ENCODE results near the gene TTC12.
A peak's percentile ranks its signal among the peaks of the same experiment; 100 is the strongest.

Gene TTC12

DNA sequence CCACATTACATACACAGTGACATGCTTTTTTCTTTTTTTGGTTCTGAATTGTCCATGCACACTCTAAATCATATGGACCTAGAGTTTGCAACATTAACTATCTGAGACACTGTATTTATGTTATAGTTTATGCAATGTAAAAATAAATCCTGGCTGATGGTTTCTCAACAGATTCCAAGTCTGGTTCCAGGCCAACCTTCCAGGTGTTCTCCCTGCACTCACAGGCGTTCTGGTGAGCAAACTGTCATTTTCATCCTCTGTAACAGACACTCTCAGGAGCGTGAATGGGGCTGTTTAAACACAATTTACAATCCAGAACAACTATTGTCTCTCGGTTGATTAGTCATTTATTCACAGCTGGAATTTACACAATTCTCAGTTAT lies 36.7 kb downstream of the TTC12 start:
- ATAC-seq (ENCODE audit: low read depth) (no peak), DNase-seq (ENCODE audit: low spot score) (no peak)
- no peak overlapping the region for H3K27ac ChIP-seq (ENCODE audit: poor library complexity, severe bottlenecking)
- no peaks in the 10 kb centered on the region for H3K9me3 ChIP-seq (ENCODE audit: severe bottlenecking)
- TF ChIP-seq, protein P1, sequence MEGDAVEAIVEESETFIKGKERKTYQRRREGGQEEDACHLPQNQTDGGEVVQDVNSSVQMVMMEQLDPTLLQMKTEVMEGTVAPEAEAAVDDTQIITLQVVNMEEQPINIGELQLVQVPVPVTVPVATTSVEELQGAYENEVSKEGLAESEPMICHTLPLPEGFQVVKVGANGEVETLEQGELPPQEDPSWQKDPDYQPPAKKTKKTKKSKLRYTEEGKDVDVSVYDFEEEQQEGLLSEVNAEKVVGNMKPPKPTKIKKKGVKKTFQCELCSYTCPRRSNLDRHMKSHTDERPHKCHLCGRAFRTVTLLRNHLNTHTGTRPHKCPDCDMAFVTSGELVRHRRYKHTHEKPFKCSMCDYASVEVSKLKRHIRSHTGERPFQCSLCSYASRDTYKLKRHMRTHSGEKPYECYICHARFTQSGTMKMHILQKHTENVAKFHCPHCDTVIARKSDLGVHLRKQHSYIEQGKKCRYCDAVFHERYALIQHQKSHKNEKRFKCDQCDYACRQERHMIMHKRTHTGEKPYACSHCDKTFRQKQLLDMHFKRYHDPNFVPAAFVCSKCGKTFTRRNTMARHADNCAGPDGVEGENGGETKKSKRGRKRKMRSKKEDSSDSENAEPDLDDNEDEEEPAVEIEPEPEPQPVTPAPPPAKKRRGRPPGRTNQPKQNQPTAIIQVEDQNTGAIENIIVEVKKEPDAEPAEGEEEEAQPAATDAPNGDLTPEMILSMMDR (IDR thresholded peaks at IDR 0.05; ENCODE audit: poor library complexity, severe bottlenecking), result no peak
- no peaks in the 10 kb centered on the region for H3K27me3 ChIP-seq (ENCODE audit: insufficient read depth, poor library complexity, severe bottlenecking)
- H3K4me1 ChIP-seq (ENCODE audit: insufficient read depth, poor library complexity, severe bottlenecking), result peaks cover 7% of the 10 kb centered on the region
- peaks cover 21% of the 10 kb centered on the region for H3K36me3 ChIP-seq (ENCODE audit: low read depth)
- no peak overlapping the region for H3K4me3 ChIP-seq (ENCODE audit: severe bottlenecking)

DNA sequence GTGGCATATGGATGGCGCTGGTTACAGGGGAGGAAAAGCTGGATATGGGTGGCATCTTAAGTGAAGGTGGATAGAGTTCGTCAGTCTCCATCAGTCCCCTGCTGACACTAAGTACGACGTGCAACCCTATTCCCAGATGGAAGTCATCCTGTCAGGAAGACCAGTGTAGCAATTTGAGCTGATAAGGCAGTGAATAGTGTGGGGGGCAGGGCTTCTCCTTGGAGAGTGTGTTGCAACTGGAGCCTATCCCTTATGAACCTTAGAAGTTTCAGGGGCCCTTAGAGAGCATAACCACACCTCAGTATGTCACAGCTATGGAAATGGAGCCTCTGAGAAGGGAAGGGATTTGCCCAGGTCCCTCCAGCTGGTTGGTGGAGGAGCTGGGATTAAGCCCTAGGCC lies 37.1 kb downstream of the TTC12 start:
- Histone ChIP-seq H3K4me1 (ENCODE audit: insufficient read depth, poor library complexity, severe bottlenecking) (peaks cover 4% of the 10 kb centered on the region), H3K4me3 (ENCODE audit: severe bottlenecking) (no peak overlapping the region), H3K9me3 (ENCODE audit: severe bottlenecking) (no peaks in the 10 kb centered on the region), H3K27me3 (ENCODE audit: insufficient read depth, poor library complexity, severe bottlenecking) (no peaks in the 10 kb centered on the region), H3K36me3 (ENCODE audit: low read depth) (peaks cover 25% of the 10 kb centered on the region), H3K27ac (ENCODE audit: poor library complexity, severe bottlenecking) (no peak overlapping the region)
- TF ChIP-seq, protein P1 (IDR thresholded peaks at IDR 0.05; ENCODE audit: poor library complexity, severe bottlenecking), result no peak
- ATAC-seq (ENCODE audit: low read depth) (no peak), DNase-seq (ENCODE audit: low spot score) (no peak)

DNA sequence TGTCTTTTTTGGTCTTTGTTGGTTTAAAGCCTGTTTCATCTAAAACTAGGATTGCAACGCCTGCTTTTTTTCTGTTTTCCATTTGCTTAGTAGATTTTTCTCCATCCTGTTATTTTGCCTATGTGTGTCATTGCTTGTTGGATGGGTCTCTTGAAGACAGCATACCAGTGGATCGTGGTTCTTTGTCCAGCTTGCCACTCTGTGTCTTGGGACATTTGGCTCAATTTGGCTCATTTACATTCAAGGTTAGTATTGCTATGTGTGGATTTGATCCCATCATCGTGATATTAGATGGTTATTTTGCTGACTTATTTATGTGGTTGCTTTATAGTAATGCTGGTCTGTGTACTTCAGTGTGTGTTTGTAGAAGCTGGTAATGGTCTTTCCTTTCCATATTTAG lies 41.8 kb downstream of the TTC12 start:
- Histone ChIP-seq H3K27me3 (ENCODE audit: insufficient read depth, poor library complexity, severe bottlenecking) (no peaks in the 10 kb centered on the region), H3K36me3 (ENCODE audit: low read depth) (peaks cover 38% of the 10 kb centered on the region), H3K4me3 (ENCODE audit: severe bottlenecking) (no peak overlapping the region), H3K9me3 (ENCODE audit: severe bottlenecking) (no peaks in the 10 kb centered on the region), H3K4me1 (ENCODE audit: insufficient read depth, poor library complexity, severe bottlenecking) (no peaks in the 10 kb centered on the region), H3K27ac (ENCODE audit: poor library complexity, severe bottlenecking) (no peak overlapping the region)
- TF ChIP-seq, protein P1 (IDR thresholded peaks at IDR 0.05; ENCODE audit: poor library complexity, severe bottlenecking), result no peak
- DNase-seq (ENCODE audit: low spot score), result no peak
- ATAC-seq (ENCODE audit: low read depth), result no peak

DNA sequence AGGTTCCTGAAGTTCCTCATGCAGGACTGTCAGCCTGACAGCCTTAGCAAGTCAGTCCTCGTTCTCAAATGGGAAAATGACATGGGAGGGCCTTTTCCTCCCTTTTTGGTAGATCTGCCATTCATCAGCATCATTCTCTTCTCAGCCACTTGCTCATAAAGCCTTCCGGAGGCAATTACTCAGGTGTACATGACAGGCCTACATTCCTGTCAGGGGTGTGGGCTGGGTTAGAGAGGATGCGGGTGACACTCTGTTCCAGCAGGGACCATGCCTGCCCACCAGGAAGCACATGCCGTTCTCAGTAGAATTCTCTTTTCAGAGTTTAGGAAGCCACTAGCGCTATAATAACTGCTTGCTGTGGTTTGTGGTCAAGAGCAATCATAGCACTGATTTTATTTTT lies 49.0 kb downstream of the TTC12 start:
- no peaks in the 10 kb centered on the region for H3K9me3 ChIP-seq (ENCODE audit: severe bottlenecking)
- H3K4me3 ChIP-seq (ENCODE audit: severe bottlenecking), result no peak overlapping the region
- peaks cover 27% of the 10 kb centered on the region for H3K36me3 ChIP-seq (ENCODE audit: low read depth)
- no peak for DNase-seq (ENCODE audit: low spot score)
- H3K27me3 ChIP-seq (ENCODE audit: insufficient read depth, poor library complexity, severe bottlenecking), result no peaks in the 10 kb centered on the region
- H3K4me1 ChIP-seq (ENCODE audit: insufficient read depth, poor library complexity, severe bottlenecking), result peaks cover 14% of the 10 kb centered on the region
- TF ChIP-seq, protein P1 (IDR thresholded peaks at IDR 0.05; ENCODE audit: poor library complexity, severe bottlenecking), result no peak
- peak; percentile 95 for ATAC-seq (ENCODE audit: low read depth)
- H3K27ac ChIP-seq (ENCODE audit: poor library complexity, severe bottlenecking), result peak overlapping the region; percentile 86

DNA sequence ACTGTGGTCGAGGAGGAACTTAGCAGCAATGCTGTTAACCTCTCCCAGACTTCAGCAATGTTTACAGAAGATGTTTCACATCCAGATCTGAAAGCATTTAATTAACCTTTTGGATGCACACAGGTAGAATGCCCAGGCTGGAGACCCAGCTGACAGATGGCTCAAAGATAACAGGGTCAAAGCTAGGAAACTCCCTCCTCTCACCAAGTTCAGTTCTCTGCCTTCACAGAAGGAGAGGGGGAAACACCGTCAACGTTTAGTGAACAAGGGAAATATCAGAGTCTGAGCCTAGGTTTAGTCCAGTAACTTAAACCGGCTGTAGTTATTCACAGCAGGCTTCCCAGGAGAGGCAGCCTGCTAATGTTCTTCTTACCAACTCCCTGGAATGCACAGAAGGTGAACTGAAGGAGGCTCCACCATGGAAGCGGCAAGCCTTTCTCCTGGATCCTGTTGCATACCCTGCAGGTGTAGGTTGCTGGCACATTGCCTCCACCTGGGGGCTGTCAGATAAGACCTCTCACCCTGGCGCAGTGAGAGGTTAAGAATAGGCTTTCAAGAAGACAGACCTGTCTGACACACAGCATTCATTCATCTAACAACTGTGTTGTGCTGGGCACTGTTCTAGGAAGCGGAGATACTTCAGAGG lies 49.7 kb downstream of the TTC12 start:
- Histone ChIP-seq H3K4me3 (ENCODE audit: severe bottlenecking) (no peak overlapping the region), H3K27me3 (ENCODE audit: insufficient read depth, poor library complexity, severe bottlenecking) (no peaks in the 10 kb centered on the region), H3K9me3 (ENCODE audit: severe bottlenecking) (no peaks in the 10 kb centered on the region), H3K36me3 (ENCODE audit: low read depth) (peaks cover 27% of the 10 kb centered on the region), H3K27ac (ENCODE audit: poor library complexity, severe bottlenecking) (peak overlapping the region; percentile 86), H3K4me1 (ENCODE audit: insufficient read depth, poor library complexity, severe bottlenecking) (peaks cover 14% of the 10 kb centered on the region)
- ATAC-seq (ENCODE audit: low read depth) (peak; percentile 47; the same call in 2 of the 3 replicates), DNase-seq (ENCODE audit: low spot score) (no peak)
- TF ChIP-seq, protein P1 (IDR thresholded peaks at IDR 0.05; ENCODE audit: poor library complexity, severe bottlenecking), result no peak

Data from RWPE2 (cell line).